IMR-90 (cell line): ENCODE data around the gene DNAJC11. TPM values are rescaled to one million over a fixed set of nuclear protein-coding genes. Genes with fewer than 3 reads are reported as not detected.

Experiments used
- ATAC-seq: fragments of 200-7000 bp; cut with Tn5 transposase; 2 replicates; pipeline ENCODE4 v1.9.1; 2020; ENCODE audit warnings: low read depth, mild to moderate bottlenecking, moderate library complexity
- BruUV-seq: library from RNA; stranded (reverse); fragments of 400-500 nt; replicated peaks from 2 replicates; lab custom pipeline; 2021; lab: Mats Ljungman, UMichigan
- CTCF ChIA-PET: fragments of 300-600 bp; formaldehyde crosslinking; extraction: SDS; loops from one replicate; lab custom pipeline; 2021; ENCODE audit warnings: antibody characterized with exemption; lab: Yijun Ruan, JAX
- POLR2A ChIA-PET: fragments of 300-600 bp; sonication (Branson Sonifier 250); formaldehyde crosslinking; loops from one replicate; lab custom pipeline; 2022; ENCODE audit warnings: antibody characterized with exemption; ENCODE audit not compliant: unreplicated experiment; lab: Charles Lee
- DNase-seq: peaks from one replicate; pipeline ENCODE4 v3.0.0; 2013
- H2AFZ ChIP-seq: replicated peaks from 2 replicates; pipeline ENCODE3; 2013; ENCODE audit warnings: low read length, mild to moderate bottlenecking; ENCODE audit not compliant: poor library complexity
- H2AK5ac ChIP-seq: 2 replicates; pipeline ENCODE4 v1.6.1; 2013; ENCODE audit warnings: low read depth, low read length, inconsistent platforms
- H2AK9ac ChIP-seq: replicated peaks from 2 replicates; pipeline ENCODE3; 2013; ENCODE audit warnings: mild to moderate bottlenecking, low read depth, low read length, moderate library complexity; ENCODE audit not compliant: poor library complexity
- H2BK120ac ChIP-seq: 2 replicates; pipeline ENCODE4 v1.6.1; 2013; ENCODE audit warnings: low read depth, low read length, inconsistent platforms
- H2BK15ac ChIP-seq: 3 replicates; pipeline ENCODE4 v1.6.1; 2013; ENCODE audit warnings: low read depth, low read length, inconsistent platforms
- H2BK20ac ChIP-seq: 2 replicates; pipeline ENCODE4 v1.6.1; 2013; ENCODE audit warnings: low read depth, mild to moderate bottlenecking, inconsistent platforms, low read length, moderate library complexity
- H2BK5ac ChIP-seq: 2 replicates; pipeline ENCODE4 v1.6.1; 2013; ENCODE audit warnings: mild to moderate bottlenecking, low read depth, low read length, inconsistent platforms; ENCODE audit not compliant: poor library complexity, severe bottlenecking
- H3K14ac ChIP-seq: replicated peaks from 2 replicates; pipeline ENCODE4 v1.6.1; 2013; ENCODE audit warnings: low read depth, low read length, inconsistent platforms
- H3K18ac ChIP-seq: 2 replicates; pipeline ENCODE4 v1.6.1; 2013; ENCODE audit warnings: low read depth, low read length, control low read depth
- H3K23ac ChIP-seq: 2 replicates; pipeline ENCODE4 v1.6.1; 2013; ENCODE audit warnings: low read depth, low read length, inconsistent platforms
- H3K27ac ChIP-seq: 2 replicates; pipeline ENCODE4 v1.5.1; 2013; ENCODE audit warnings: mild to moderate bottlenecking, control low read depth, low read length; ENCODE audit not compliant: insufficient read depth
- H3K27me3 ChIP-seq: 2 replicates; pipeline ENCODE4 v1.6.1; 2013; ENCODE audit warnings: low read length; ENCODE audit not compliant: control insufficient read depth, insufficient read depth
- H3K36me3 ChIP-seq: 2 replicates; pipeline ENCODE4 v1.6.1; 2013; ENCODE audit warnings: low read length, mixed read lengths; ENCODE audit not compliant: control insufficient read depth, insufficient read depth
- H3K4ac ChIP-seq: 2 replicates; pipeline ENCODE4 v1.6.1; 2013; ENCODE audit warnings: low read depth, low read length, inconsistent platforms
- H3K4me1 ChIP-seq: 2 replicates; pipeline ENCODE4 v1.6.1; 2013; ENCODE audit warnings: low read length, mixed read lengths; ENCODE audit not compliant: control insufficient read depth, insufficient read depth
- H3K4me2 ChIP-seq: 2 replicates; pipeline ENCODE4 v1.6.1; 2013; ENCODE audit warnings: low read depth, mild to moderate bottlenecking, control low read depth, low read length, moderate library complexity
- H3K4me3 ChIP-seq: 2 replicates; pipeline ENCODE4 v1.5.1; 2013; ENCODE audit warnings: low read depth, mild to moderate bottlenecking, control low read depth, low read length, moderate library complexity; ENCODE audit not compliant: insufficient read depth
- H3K56ac ChIP-seq: 2 replicates; pipeline ENCODE4 v1.6.1; 2013; ENCODE audit warnings: low read length, inconsistent platforms; ENCODE audit not compliant: insufficient read depth; ENCODE audit errors: extremely low read depth
- H3K79me1 ChIP-seq, 2 experiments: 2 replicates each; pipeline ENCODE4 v1.6.1; 2013; ENCODE audit warnings: low read length in 2 of 2, inconsistent platforms in 1 of 2, low read depth in 1 of 2
- H3K9ac ChIP-seq: 2 replicates; pipeline ENCODE4 v1.6.1; 2013; ENCODE audit warnings: low read depth, low read length, control low read depth
- H3K9me1 ChIP-seq: 2 replicates; pipeline ENCODE4 v1.6.1; 2013; ENCODE audit warnings: low read length, inconsistent platforms; ENCODE audit not compliant: insufficient read depth
- H3K9me3 ChIP-seq: 2 replicates; pipeline ENCODE4 v1.6.1; 2013; ENCODE audit warnings: low read length; ENCODE audit not compliant: control insufficient read depth, insufficient read depth
- H4K20me1 ChIP-seq: 2 replicates; pipeline ENCODE4 v1.6.1; 2013; ENCODE audit warnings: low read length, inconsistent platforms; ENCODE audit not compliant: insufficient read depth
- H4K5ac ChIP-seq: 2 replicates; pipeline ENCODE4 v1.6.1; 2013; ENCODE audit warnings: mild to moderate bottlenecking, low read depth, low read length, control low read depth
- H4K8ac ChIP-seq, 2 experiments: 2 replicates each; pipeline ENCODE4 v1.6.1; 2013; ENCODE audit warnings: low read depth in 2 of 2, low read length in 2 of 2, control low read depth in 1 of 2, inconsistent platforms in 1 of 2
- H4K91ac ChIP-seq: 2 replicates; pipeline ENCODE4 v1.6.1; 2013; ENCODE audit warnings: low read depth, low read length, inconsistent platforms; ENCODE audit not compliant: insufficient read depth
- CHD1 ChIP-seq: IDR thresholded peaks from 2 replicates; pipeline ENCODE4 v1.6.1; 2012; ENCODE audit warnings: low read depth, low read length, improper control_type of control experiment
- FOS ChIP-seq: fragments of 150-350 bp; IDR thresholded peaks from 2 replicates; pipeline ENCODE4 v1.6.1; 2016; ENCODE audit warnings: low read depth, low read length
- MXI1 ChIP-seq: IDR thresholded peaks from 2 replicates; pipeline ENCODE4 v1.6.1; 2012; ENCODE audit warnings: low read depth, mild to moderate bottlenecking, low read length, moderate library complexity, borderline replicate concordance
- POLR2A ChIP-seq: IDR thresholded peaks from 2 replicates; pipeline ENCODE4 v1.6.1; 2012; ENCODE audit warnings: mild to moderate bottlenecking, low read depth, low read length
- RCOR1 ChIP-seq: IDR thresholded peaks from 2 replicates; pipeline ENCODE4 v1.6.1; 2012; ENCODE audit warnings: mild to moderate bottlenecking, low read length, improper control_type of control experiment; ENCODE audit not compliant: insufficient replicate concordance
- RFX5 ChIP-seq: IDR thresholded peaks from 2 replicates; pipeline ENCODE4 v1.8.0; 2012; ENCODE audit warnings: low read depth, mild to moderate bottlenecking, low read length, moderate library complexity
- USF2 ChIP-seq: fragments of 150-350 bp; IDR thresholded peaks from 2 replicates; pipeline ENCODE4 v1.6.1; 2017; ENCODE audit warnings: mild to moderate bottlenecking, antibody characterized with exemption, low read length, low read depth
- WGBS, 2 experiments: methylation state at CpG; one replicate each; pipeline versions ENCODE4 v1.1.5 to v1.1.7; 2013; ENCODE audit warnings: missing lambda C conversion rate in 2 of 2; ENCODE audit not compliant: insufficient read length in 1 of 2; ENCODE audit errors: extremely low coverage in 2 of 2; 5-methylcytosine and 5-hydroxymethylcytosine counted together
- dilution Hi-C: fragments of 300-500 bp; cut with HindIII; formaldehyde crosslinking; loops from one replicate; pipeline ENCODE4 v1.14.3; 2018; ENCODE audit warnings: low sequenced_read_pairs; ENCODE audit not compliant: unreplicated experiment
- in situ Hi-C: fragments of 300-500 bp; cut with MboI; formaldehyde crosslinking; loops from 3 replicates; pipeline ENCODE4 v1.14.3; 2019; ENCODE audit warnings: low sequenced_read_pairs, inconsistent platforms, mixed read lengths
- intact Hi-C: fragments of 100-400 bp; cut with micrococcal nuclease; formaldehyde crosslinking; loops from 2 replicates; pipeline ENCODE4 v1.10.0; 2022
- polyA plus RNA-seq, 3 experiments: library from polyadenylated mRNA; depleted of rRNA; stranded (reverse); fragments of >200 nt; gene quantifications; 2 replicates each; pipeline ENCODE4 v1.2.3, GENCODE V29; 2012; ENCODE audit warnings: low replicate concordance in 1 of 3
- total RNA-seq: library from RNA; depleted of rRNA; stranded (reverse); fragments of >200 nt; gene quantifications from 2 replicates; pipeline ENCODE4 v1.2.3, GENCODE V29; 2012

Gene DNAJC11
- total and polyA plus RNA-seq, 2 of the 4 experiments (the other 2 are of a cell fraction) = 38.7 to 48.5 TPM

- H4K5ac ChIP-seq = no peak overlapping the region
- no peak overlapping the region for H3K56ac ChIP-seq
- H2BK5ac ChIP-seq = no peak overlapping the region
- H2AK9ac ChIP-seq = no peak overlapping the region
- no peak overlapping the region for H3K18ac ChIP-seq
- DNase-seq (no peak), ATAC-seq (no peak)
- H3K36me3 ChIP-seq = no peaks in the 10 kb centered on the region
- no TSS peak for BruUV-seq
- H3K27me3 ChIP-seq = peaks cover 3% of the 10 kb centered on the region; the same call in 1 of the 2 replicates
- peak overlapping the region; percentile 60; the same call in 1 of the 2 replicates for H2BK120ac ChIP-seq
- CTCF ChIA-PET = interaction anchor here (1.5 kb wide), 1 partner anchor 17 kb away, joined by 4 read pairs; no protein-coding TSS in a partner anchor
- POLR2A ChIA-PET = no interaction called here
- WGBS, 2 experiments = 96% methylated on average over 4 of the region's 7 CpGs; no CpG with 5 or more reads in 1 of the 2 experiments
- H2BK20ac ChIP-seq = peak overlapping the region; percentile 91
- TF ChIP-seq MXI1 = no peak
- TF ChIP-seq CHD1 = no peak
- TF ChIP-seq USF2 = no peak
- TF ChIP-seq RFX5 = no peak
- TF ChIP-seq POLR2A = no peak
- no peak for TF ChIP-seq FOS
- TF ChIP-seq RCOR1 = no peak
- H3K4me2 ChIP-seq = no peak overlapping the region
- no peaks in the 10 kb centered on the region for H3K79me1 ChIP-seq
- no peak overlapping the region for H3K23ac ChIP-seq
- H4K20me1 ChIP-seq = no peaks in the 10 kb centered on the region
- dilution Hi-C loops (no loop called here), intact Hi-C loops (loop anchor here (10.0 kb wide), 1 partner anchor 309 kb away; no protein-coding TSS in a partner anchor), in situ Hi-C loops (loop anchor here (10.0 kb wide), 1 partner anchor 169 kb away; no protein-coding TSS in a partner anchor)
- H3K14ac ChIP-seq = no peak overlapping the region
- no peak overlapping the region for H2AFZ ChIP-seq
- H4K91ac ChIP-seq = no peak overlapping the region; the same call in 1 of the 2 replicates
- H2AK5ac ChIP-seq = peak overlapping the region; percentile 96; the same call in 1 of the 2 replicates
- H3K4me1 ChIP-seq = peaks cover 9% of the 10 kb centered on the region
- no peak overlapping the region for H3K27ac ChIP-seq
- H3K9me3 ChIP-seq = no peaks in the 10 kb centered on the region
- H4K8ac ChIP-seq = no peak overlapping the region
- H3K9me1 ChIP-seq = peaks cover 18% of the 10 kb centered on the region; the same call in 1 of the 2 replicates
- H3K4ac ChIP-seq = peak overlapping the region; percentile 64; the same call in 1 of the 2 replicates
- H2BK15ac ChIP-seq = peak overlapping the region; percentile 89; the same call in 1 of the 3 replicates
- no peak overlapping the region for H3K4me3 ChIP-seq
- H3K9ac ChIP-seq = no peak overlapping the region
Measured at GRCh38 chr1:6726253-6726652, 24.6 kb upstream of the DNAJC11 start.
